Stimulated activated CD8-positive, alpha-beta memory T cell treated with anti-CD3 and anti-CD28 coated beads, Interleukin-2, amount 100 ng/mL, for 48 hours (primary cell): ENCODE data around the gene NSD1.
"Not testable (repeated sequence)": the region's sequence is repeated elsewhere in the genome, so short reads cannot be mapped to it uniquely, and the experiment has no call there.

ENCODE experiments used
- DNase-seq, 2 donors: peaks; one replicate each; pipeline ENCODE4 v3.0.0-alpha.2; 2020; ENCODE audit warnings: low read depth in 2 of 2

NSD1 gene

DNA sequence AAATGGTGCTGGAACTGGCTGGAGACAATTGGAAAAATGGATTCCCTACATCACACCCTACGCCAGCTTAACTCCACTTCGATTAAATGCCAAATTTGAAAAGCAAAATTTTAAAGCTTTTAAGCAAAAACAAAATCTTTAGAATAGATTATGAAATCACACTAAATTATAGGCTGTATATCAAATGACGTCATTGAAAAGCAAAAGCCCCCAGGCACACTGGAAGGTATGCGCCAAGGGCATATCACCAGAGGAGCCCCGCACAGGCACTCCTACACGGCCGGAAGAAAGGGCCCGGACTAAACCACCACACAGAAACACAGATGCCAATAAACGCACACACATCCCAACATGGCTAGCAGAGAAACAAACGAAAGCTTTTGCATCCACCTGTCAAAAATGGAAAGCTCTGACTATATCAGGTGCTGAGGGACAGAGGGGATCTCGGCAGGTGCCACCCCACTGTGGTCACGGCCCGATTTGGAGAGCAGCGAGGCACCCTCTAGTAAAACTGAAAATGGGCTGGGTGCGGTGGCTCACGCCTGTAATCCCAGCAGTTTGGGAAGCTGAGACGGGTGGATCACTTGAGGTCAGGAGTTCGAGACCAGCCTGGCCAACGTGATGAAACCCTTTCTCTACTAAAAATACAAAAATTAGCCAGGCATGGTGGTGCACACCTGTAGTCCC lies 195.1 kb downstream of the NSD1 start:
- DNase-seq = no peak

DNA sequence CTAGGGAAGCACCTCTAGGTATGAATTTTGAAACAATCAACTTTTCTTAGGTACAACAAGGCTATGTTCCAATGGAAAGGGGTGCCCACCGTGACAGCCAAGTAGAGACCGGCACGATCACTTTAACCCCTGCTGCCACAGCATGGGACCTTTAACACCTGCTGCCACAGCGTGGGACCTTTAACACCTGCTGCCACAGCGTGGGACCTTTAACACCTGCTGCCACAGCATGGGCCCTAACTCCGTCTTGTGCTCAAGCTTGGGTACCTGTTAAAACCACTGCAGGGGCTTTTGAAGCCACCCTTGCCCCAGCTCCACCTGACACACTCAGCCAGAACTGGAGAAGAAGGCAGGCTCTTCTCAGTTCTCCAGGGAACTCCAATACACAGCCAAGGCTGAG lies 196.3 kb downstream of the NSD1 start:
- no peak for DNase-seq

- no peak for DNase-seq
Observed at GRCh38 chr5:177330991-177331842, 197.6 kb downstream of the NSD1 start.

- no peak for DNase-seq
Observed at GRCh38 chr5:177332031-177332895, 198.7 kb downstream of the NSD1 start.

DNA sequence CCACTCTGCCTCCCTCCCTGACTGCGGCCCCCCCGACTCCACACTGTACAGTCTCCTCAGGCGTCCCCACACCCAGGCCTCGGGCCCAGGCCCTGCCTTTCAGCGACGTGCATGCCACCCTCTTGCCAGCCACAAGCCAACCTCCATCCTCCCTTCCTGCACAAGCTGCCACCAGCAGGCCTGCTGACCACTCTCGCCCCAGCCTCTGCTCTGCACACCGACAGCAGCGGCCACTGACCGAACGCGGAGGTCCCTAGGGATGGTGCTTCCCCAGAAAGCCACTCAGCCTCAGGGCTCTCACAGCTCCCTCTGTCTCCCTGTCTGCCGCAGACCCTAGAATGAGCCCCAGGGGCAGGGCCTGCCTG lies 199.3 kb downstream of the NSD1 start:
- DNase-seq = no peak

GRCh38 chr5:177333420-177334154 lies 200.0 kb downstream of the NSD1 start:
- DNase-seq = no peak

DNA sequence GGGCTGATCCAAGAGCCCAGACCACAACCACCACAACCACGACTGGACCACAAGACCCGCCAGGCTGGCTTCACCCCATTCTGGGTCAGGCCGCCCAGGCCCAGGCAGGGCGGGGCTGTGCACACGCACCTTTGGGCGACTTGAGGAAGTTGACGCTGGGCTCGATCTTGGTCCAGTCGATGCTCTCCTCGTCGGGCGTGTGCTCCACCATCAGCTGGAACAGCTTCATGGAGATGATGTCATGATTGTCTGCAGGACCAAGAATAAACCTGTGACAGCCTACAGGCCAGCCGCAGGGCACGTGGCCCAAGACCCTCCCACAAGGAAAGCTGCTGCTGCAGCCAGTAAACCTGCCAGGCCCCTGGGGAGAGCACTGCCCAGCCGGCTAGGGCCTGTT lies 200.6 kb downstream of the NSD1 start:
- DNase-seq = no peak

- DNase-seq = no peak
Observed at GRCh38 chr5:177334781-177335700, 201.5 kb downstream of the NSD1 start.

- no peak for DNase-seq
Observed at GRCh38 chr5:177335701-177336065, 202.1 kb downstream of the NSD1 start.

GRCh38 chr5:177336112-177336511 lies 202.5 kb downstream of the NSD1 start:
- peak; percentile 21 to 29 for DNase-seq

DNA sequence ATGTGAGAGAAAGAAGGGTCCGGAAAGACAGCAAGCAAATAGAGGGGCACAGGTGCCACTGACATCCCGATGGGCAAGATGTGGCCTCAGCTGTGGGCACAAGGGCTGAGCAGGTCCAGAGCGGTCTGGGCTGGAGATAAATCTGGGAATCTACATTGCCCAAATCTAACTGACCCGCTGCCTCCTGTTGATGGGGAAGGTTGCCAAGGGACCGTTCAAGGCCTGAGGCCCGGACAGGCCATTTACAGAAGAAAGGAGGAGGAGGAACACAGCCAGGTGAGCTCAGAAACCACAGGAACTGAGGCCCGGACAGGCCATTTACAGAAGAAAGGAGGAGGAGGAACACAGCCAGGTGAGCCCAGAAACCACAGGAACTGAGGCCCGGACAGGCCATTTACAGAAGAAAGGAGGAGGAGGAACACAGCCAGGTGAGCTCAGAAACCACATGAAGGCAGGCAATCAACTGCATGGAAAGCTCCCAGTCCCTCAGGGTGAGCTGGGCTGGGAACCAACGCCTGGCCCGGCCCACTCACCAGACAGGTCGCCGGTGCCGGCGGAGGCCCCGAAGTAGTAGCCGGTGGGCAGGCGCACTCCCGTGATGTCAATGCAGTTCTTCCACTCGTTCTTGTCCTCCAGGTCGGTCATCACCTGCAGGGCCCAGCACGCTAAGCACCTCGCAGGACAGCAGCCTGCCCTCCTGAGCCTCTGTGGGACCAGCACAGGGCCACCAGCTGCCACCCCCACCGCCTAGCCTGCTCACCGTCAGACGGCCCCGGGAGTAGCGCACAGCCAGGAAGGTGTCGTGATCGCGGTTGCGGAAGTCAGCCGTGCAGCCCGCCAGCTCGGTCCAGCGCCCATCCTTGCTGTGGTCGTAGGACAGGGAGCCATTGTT lies 203.3 kb downstream of the NSD1 start:
- DNase-seq = no peak

GRCh38 chr5:177338251-177339106 lies 204.9 kb downstream of the NSD1 start:
- DNase-seq = no peak

- DNase-seq = no peak
Observed at GRCh38 chr5:177339107-177339638, 205.6 kb downstream of the NSD1 start.

DNA sequence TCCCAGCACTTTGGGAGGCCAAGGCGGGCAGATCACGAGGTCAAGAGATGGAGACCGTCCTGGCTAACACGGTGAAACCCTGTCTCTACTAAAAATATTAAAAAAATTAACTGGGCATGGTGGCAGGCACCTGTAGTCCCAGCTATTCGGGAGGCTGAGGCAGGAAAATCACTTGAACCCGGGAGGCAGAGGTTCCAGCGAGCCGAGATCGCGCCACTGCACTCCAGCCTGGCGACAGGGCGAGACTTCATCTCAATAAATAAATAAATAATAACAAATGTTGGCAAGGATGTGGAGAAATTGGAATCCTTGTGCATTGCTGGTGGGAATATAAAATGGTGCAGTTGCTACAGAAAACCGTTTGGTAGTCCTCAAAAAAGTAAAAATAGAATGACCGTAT lies 209.4 kb downstream of the NSD1 start:
- not testable (repeated sequence) for DNase-seq

DNA sequence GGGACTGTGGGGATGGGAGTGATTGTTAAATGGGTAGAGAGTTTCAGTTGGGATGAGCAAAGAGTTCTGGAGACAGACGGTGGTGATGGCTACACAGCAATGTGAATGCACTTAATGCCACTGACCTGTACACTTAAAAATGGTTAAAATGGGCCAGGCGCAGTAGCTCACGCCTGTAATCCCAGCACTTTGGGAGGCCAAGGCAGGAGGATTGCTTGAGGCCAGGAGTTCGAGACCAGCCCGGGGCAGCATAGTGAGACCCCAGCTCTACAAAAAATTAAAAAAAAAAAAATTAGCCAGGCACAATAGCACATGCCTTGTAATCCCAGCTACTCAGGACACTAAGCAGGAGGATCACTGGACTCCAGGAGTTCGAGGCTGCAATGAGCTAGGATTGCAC lies 210.2 kb downstream of the NSD1 start:
- no peak for DNase-seq

DNA sequence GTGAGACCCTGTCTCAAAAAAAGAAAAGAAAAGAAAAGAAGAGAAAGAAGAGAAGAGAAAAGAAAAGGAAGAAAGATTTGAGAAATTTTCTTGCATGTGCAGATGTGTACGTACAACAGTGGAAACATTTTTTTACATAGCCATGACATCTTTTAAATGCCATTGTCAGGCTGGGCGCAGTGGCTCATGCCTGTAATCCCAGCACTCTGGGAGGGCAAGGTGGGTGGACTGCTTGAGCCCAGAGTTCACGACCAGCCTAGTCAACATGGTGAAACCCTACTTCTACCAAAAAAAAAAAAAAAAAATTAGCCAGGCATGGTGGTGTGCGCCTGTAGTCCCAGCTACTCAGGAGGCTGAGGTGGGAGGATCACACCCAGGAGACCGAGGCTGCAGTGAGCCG lies 211.3 kb downstream of the NSD1 start:
- DNase-seq = no peak

DNA sequence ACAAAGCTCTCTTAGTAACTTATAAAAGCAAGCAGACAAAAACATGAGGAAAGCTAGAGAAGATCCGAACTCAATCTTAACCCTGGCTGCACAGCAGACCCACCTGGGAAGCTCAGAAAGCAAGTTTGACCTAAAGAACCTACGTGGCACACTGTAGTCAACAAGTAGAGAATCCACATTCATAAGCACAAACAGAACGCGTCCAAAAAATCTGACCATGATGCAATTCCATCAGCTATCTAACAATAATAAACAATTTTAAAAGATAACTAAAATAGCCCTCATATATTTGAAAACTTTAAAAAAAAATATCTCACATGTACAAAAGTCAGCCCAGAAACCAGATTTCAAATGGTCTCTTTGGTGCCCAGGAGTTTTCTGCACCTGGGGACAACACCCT lies 213.2 kb downstream of the NSD1 start:
- DNase-seq = no peak

GRCh38 chr5:177347699-177348098 lies 214.1 kb downstream of the NSD1 start:
- no peak for DNase-seq

DNA sequence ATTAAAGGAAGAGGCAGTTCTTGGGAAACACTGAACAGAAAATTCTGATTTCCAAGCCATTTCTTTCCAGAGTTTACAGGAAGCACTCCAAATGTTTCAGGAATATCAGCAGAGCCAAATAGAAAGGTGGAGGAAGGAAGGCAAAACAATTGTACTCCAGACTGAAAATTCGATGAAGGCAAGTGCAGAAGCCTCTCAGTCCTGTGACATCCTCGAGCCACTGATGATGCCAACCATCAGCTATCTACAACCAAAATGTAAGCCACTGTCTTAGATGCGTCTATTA lies 215.7 kb downstream of the NSD1 start:
- DNase-seq = no peak
